HEK293T (cell line): ENCODE data around the gene SLC6A19.

Experiments used
- BHLHE40 ChIP-seq: fragments of 450-650 bp; IDR thresholded peaks from 2 replicates; pipeline ENCODE4 v1.6.1; 2016; ENCODE audit warnings: mild to moderate bottlenecking, moderate library complexity, borderline replicate concordance
- CTBP1 ChIP-seq: fragments of 450-650 bp; IDR thresholded peaks from 2 replicates; pipeline ENCODE4 v1.6.1; 2016; ENCODE audit warnings: borderline replicate concordance
- ELF4 ChIP-seq: fragments of 450-650 bp; IDR thresholded peaks from 2 replicates; pipeline ENCODE4 v1.6.1; 2017; ENCODE audit warnings: antibody characterized with exemption
- FOXM1 ChIP-seq: fragments of 450-650 bp; IDR thresholded peaks from 2 replicates; pipeline ENCODE4 v1.6.1; 2017; ENCODE audit warnings: mild to moderate bottlenecking, borderline replicate concordance
- PKNOX1 ChIP-seq: fragments of 450-650 bp; IDR thresholded peaks from 2 replicates; pipeline ENCODE4 v1.6.1; 2016
- TARDBP ChIP-seq: fragments of 450-650 bp; IDR thresholded peaks from 2 replicates; pipeline ENCODE4 v1.6.1; 2016

GRCh38 chr5:1256776-1257175, 55.4 kb downstream of the SLC6A19 start:
- TF ChIP-seq BHLHE40 (no peak), FOXM1 (no peak), ELF4 (no peak), PKNOX1 (no peak), TARDBP (no peak), CTBP1 (no peak)
